ENCODE measurements around the gene EXPH5.

GRCh38 chr11:108599978-108600377, 6.4 kb upstream of the EXPH5 start:
- TF ChIP-seq NFYB (IDR thresholded peaks at IDR 0.05; ENCODE audit: extremely low read depth, insufficient read length), result no peak
- no peak for TF ChIP-seq RBM39 (optimal IDR thresholded peaks at IDR 0.05; ENCODE audit: low read depth, low read length)
- TF ChIP-seq RFX5 (IDR thresholded peaks at IDR 0.05; ENCODE audit: low read depth, low read length), result no peak
- TF ChIP-seq SPI1 (IDR thresholded peaks at IDR 0.05; ENCODE audit: borderline replicate concordance, low read depth, low read length), result no peak
